Bronchial epithelial cell (primary cell): ENCODE measurements around the gene CELF4. TPM values are rescaled to one million over a fixed set of nuclear protein-coding genes. Genes with fewer than 3 reads are reported as not detected.

Experiments used
- DNase-seq: peaks from one replicate; pipeline ENCODE4 v3.0.0-alpha.2; 2010; ENCODE audit warnings: low read depth
- FAIRE-seq: peaks from 2 replicates; lab custom pipeline; 2011; peaks lifted over from hg19 to GRCh38; lab: Jason Lieb, UNC
- H3K27me3 ChIP-seq: 2 replicates; pipeline ENCODE4 v1.5.1; 2011; ENCODE audit warnings: low read length; ENCODE audit not compliant: control insufficient read depth, insufficient read depth
- H3K36me3 ChIP-seq: 2 replicates; pipeline ENCODE4 v1.5.1; 2011; ENCODE audit warnings: low read length; ENCODE audit not compliant: control insufficient read depth, insufficient read depth
- H3K4me3 ChIP-seq: 2 replicates; pipeline ENCODE4 v1.5.1; 2011; ENCODE audit warnings: mild to moderate bottlenecking, low read depth, low read length, control low read depth
- total RNA-seq: library from RNA; depleted of rRNA; stranded (reverse); fragments of >200 nt; gene quantifications from 2 replicates; pipeline ENCODE4 v1.2.1, GENCODE V29; 2014
- TF ChIP-seq, protein P1 (sequence below): IDR thresholded peaks from 2 replicates; pipeline ENCODE4 v1.5.1; 2011; ENCODE audit warnings: mild to moderate bottlenecking, moderate library complexity, low read length, control low read depth, inconsistent platforms; ENCODE audit not compliant: insufficient read depth, severe bottlenecking

Gene CELF4
- total RNA-seq, 1 donor from 2014 or later: not detected

DNA sequence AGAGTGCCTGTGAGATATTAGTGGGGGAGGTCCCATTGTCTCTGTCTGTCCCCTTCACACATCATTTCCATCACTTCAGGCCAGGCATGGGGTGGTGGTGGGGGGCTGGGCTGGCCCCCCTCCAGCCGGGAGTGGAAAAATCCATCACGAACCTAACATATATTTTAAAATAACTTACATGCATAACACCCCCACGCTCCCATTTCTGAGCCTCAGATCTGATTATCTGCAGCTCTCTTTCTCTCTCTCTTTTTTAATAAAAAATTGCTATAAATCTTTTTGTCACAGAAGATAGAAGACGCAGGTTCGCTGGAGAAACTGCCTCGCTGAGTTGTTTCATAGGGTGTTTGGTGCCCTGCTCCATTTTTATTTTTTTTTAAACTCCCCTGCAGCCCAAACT is 159.8 kb downstream of the CELF4 start:
- DNase-seq (no peak), FAIRE-seq (no peak)
- TF ChIP-seq, protein P1, sequence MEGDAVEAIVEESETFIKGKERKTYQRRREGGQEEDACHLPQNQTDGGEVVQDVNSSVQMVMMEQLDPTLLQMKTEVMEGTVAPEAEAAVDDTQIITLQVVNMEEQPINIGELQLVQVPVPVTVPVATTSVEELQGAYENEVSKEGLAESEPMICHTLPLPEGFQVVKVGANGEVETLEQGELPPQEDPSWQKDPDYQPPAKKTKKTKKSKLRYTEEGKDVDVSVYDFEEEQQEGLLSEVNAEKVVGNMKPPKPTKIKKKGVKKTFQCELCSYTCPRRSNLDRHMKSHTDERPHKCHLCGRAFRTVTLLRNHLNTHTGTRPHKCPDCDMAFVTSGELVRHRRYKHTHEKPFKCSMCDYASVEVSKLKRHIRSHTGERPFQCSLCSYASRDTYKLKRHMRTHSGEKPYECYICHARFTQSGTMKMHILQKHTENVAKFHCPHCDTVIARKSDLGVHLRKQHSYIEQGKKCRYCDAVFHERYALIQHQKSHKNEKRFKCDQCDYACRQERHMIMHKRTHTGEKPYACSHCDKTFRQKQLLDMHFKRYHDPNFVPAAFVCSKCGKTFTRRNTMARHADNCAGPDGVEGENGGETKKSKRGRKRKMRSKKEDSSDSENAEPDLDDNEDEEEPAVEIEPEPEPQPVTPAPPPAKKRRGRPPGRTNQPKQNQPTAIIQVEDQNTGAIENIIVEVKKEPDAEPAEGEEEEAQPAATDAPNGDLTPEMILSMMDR: no peak
- Histone ChIP-seq H3K4me3 (no peak overlapping the region), H3K27me3 (no peaks in the 10 kb centered on the region), H3K36me3 (no peaks in the 10 kb centered on the region)

DNA sequence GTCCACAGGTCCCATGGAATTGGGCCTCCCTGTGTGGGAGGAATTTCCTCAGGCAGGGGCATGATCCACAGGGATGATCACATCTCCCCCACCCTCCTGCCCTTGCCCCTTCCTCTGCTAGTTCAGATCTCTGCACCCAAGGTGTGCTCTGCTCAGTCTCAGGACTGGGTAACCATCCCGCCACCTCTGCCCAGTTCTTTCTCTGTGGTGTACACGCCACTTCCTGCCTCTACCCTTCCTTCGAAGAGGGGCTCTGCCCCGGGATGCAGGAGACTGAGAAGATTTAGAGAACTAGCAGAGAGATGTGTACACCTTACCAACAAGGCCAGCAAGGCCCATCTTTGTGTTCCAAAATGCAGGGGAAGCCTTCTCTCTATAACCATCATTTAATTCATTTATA is 160.4 kb downstream of the CELF4 start:
- H3K36me3 ChIP-seq: no peaks in the 10 kb centered on the region
- H3K27me3 ChIP-seq: no peaks in the 10 kb centered on the region
- DNase-seq: no peak
- no peak for FAIRE-seq
- H3K4me3 ChIP-seq: no peak overlapping the region
- TF ChIP-seq, protein P1: no peak

DNA sequence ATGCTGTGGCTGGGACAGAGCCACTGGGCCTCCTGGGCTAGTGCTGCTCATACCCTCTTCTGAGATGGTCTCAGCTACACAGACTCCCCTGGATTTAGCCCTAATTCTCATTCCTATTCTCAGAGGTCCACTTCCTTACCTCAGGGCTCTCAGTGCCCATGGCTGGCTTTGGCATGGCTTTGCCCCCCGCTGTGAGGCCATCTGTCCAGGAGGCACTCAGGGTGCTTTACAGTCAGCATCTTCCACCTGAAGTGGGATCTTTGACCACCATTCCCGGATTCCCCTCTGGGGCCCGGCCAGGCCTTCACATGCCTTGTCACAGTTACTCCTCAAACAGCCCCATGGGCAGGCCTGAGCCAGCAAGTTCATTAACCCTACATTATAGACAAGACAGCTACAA is 161.8 kb downstream of the CELF4 start:
- H3K27me3 ChIP-seq: no peaks in the 10 kb centered on the region
- FAIRE-seq (no peak), DNase-seq (no peak)
- TF ChIP-seq, protein P1: no peak
- H3K4me3 ChIP-seq: no peak overlapping the region
- H3K36me3 ChIP-seq: no peaks in the 10 kb centered on the region

DNA sequence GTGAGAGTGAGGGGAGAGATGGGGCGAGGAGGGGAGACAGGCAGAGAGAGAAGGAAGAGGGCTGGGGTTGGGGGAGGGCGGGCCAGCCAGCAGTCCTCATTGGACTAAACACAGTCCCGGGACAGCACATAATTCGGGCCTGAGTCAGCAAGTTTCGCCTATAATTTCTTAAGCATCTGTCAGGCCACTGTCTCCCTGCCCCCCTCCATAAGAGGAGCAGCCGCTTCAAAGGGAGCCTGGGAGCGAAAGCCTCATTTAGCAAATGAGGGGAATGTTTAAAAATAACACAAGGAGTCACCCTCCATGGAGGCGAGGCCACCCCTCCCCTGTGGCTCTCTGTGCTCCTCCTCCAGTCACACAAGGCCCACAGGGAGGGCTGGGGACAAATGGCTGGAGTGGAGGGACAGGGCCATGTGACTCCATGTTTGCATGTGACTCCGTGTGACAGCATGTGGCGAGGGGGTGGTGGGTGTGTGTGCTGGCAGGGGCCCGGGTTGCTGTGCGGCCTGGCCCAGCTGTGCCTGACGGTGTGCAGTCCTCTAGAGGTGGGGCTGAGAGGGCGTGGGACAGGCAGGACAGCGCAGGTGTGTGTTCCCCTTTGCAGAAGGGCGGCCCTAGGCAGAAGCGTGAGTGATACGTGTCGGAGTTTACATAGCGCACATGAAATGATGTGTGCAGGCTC is 162.4 kb downstream of the CELF4 start:
- no peaks in the 10 kb centered on the region for H3K36me3 ChIP-seq
- TF ChIP-seq, protein P1: no peak
- no peaks in the 10 kb centered on the region for H3K27me3 ChIP-seq
- DNase-seq: peak; percentile 20
- no peak overlapping the region for H3K4me3 ChIP-seq
- FAIRE-seq: peak; percentile 75

DNA sequence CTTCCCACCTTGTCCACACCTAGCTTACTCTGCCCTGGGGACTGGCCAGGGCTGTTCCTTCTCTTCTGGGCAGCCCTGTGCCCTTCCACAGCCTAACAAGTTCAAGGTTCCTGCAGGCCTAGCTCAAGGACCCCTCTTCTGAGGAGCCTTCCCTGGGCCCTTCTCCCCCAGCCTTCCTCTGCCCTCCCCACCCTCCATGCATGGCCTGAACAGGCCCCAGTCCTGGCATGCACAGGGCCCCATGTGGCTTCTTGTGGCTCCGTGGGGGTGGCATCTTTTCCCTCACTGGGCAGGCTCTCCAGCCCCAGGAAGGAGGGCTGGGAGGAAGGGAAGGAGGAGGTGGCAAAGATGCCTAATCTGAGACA is 162.9 kb downstream of the CELF4 start:
- TF ChIP-seq, protein P1: no peak
- H3K4me3 ChIP-seq: no peak overlapping the region
- FAIRE-seq (no peak), DNase-seq (no peak)
- H3K27me3 ChIP-seq: no peaks in the 10 kb centered on the region
- no peaks in the 10 kb centered on the region for H3K36me3 ChIP-seq

DNA sequence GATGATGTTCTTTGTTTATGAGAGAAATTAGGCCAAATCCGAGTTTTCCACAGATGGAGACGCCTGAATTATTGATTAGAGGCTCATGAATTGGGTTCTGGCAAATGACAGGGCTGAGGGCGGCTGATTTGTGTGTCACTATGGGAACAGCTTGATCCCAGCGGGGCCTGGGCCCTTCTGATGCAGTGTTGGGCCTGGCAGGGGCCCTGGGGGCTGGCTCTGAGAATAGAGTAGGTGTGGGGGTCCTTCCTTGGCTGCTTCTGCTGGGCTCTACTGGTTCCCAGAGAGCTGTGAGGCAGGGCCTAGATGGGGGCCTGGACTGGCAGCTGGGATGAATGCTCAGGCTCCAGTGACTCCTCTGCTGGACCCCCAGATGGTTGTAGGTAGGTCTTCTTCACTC is 164.8 kb downstream of the CELF4 start:
- DNase-seq: no peak
- H3K36me3 ChIP-seq: no peaks in the 10 kb centered on the region
- TF ChIP-seq, protein P1: no peak
- H3K27me3 ChIP-seq: no peaks in the 10 kb centered on the region
- H3K4me3 ChIP-seq: no peak overlapping the region
- no peak for FAIRE-seq
